NCI-H2081 treated with DMSO at 0.1 percent for 48 hours (cell line): ENCODE results near the gene GPC3.

Experiments used
- DNase-seq: peaks from one replicate; lab custom pipeline; 2025; lab: John Stamatoyannopoulos, UW

The GPC3 gene

GRCh38 chrX:133601116-133601515, 384.3 kb downstream of the GPC3 start:
- DNase-seq, result no peak

- no peak for DNase-seq
Measured at GRCh38 chrX:133600536-133600935, 384.9 kb downstream of the GPC3 start.

GRCh38 chrX:133598601-133599335, 386.6 kb downstream of the GPC3 start:
- no peak for DNase-seq

GRCh38 chrX:133594156-133594555, 391.2 kb downstream of the GPC3 start:
- no peak for DNase-seq

GRCh38 chrX:133593531-133593930, 391.9 kb downstream of the GPC3 start:
- DNase-seq, result no peak

GRCh38 chrX:133590703-133591505, 394.5 kb downstream of the GPC3 start:
- no peak for DNase-seq

- DNase-seq, result no peak
Measured at GRCh38 chrX:133588827-133589226, 396.6 kb downstream of the GPC3 start.

GRCh38 chrX:133587818-133588217, 397.6 kb downstream of the GPC3 start:
- no peak for DNase-seq

GRCh38 chrX:133587071-133587470, 398.3 kb downstream of the GPC3 start:
- DNase-seq, result no peak

- no peak for DNase-seq
Measured at GRCh38 chrX:133586443-133586842, 399.0 kb downstream of the GPC3 start.

GRCh38 chrX:133583825-133584224, 401.6 kb downstream of the GPC3 start:
- DNase-seq, result no peak

- DNase-seq, result no peak
Measured at GRCh38 chrX:133580625-133581024, 404.8 kb downstream of the GPC3 start.

- no peak for DNase-seq
Measured at GRCh38 chrX:133579631-133580030, 405.8 kb downstream of the GPC3 start.

- no peak for DNase-seq
Measured at GRCh38 chrX:133576876-133577275, 408.5 kb downstream of the GPC3 start.

- DNase-seq, result no peak
Measured at GRCh38 chrX:133575501-133576136, 409.8 kb downstream of the GPC3 start.

- no peak for DNase-seq
Measured at GRCh38 chrX:133574716-133575115, 410.7 kb downstream of the GPC3 start.

GRCh38 chrX:133570549-133570948, 414.8 kb downstream of the GPC3 start:
- no peak for DNase-seq

- no peak for DNase-seq
Measured at GRCh38 chrX:133569217-133569616, 416.2 kb downstream of the GPC3 start.

- DNase-seq, result no peak
Measured at GRCh38 chrX:133568109-133568508, 417.3 kb downstream of the GPC3 start.

GRCh38 chrX:133566876-133567275, 418.5 kb downstream of the GPC3 start:
- no peak for DNase-seq

- no peak for DNase-seq
Measured at GRCh38 chrX:133563705-133564104, 421.7 kb downstream of the GPC3 start.

- no peak for DNase-seq
Measured at GRCh38 chrX:133561251-133561650, 424.1 kb downstream of the GPC3 start.

- no peak for DNase-seq
Measured at GRCh38 chrX:133559909-133560308, 425.5 kb downstream of the GPC3 start.
